Endothelial cell of hepatic sinusoid (primary cell): ENCODE data around the gene PALM3.

Experiments
- in situ Hi-C: cut with HindIII; loops from 2 replicates; pipeline ENCODE4 v1.10.0; 2017; ENCODE audit warnings: low sequenced_read_pairs

The PALM3 gene

DNA sequence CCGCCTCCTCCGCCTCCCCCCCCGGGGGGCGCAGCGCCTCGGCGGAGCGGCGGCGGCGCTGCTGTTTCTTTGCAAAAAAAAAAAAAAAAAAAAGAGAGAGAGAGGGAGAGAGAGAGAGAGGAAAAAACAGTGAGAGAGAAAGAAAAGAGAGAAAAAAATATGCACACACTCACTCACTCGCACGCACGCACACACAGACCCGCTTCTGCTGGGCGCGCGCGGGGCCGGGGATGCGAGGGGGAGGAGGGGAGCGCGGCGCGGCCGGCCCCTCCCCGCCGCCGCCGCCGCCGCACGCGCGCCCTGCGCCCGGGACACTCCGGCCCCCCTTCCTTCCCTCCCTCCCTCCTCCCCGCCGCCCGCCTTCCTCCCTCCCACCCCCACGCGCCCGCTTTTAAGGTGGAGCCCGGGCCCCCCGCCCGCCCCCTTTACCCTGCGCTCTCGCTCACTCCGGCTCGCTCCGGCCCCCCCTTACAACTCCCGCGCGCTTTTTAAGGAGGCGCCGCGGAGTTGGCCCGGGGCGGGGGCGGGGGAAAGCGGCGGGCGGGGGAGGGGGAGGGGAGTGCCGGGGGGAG lies 28.7 kb upstream of the PALM3 start, which contains the start of gene SAMD1:
Gene SAMD1, minus strand, starts transcription at position 243 of the 572 bp plus-strand sequence.
- in situ Hi-C loops = loop anchor here (25.0 kb wide), 1 partner anchor 353 kb away; a partner anchor contains a TSS

DNA sequence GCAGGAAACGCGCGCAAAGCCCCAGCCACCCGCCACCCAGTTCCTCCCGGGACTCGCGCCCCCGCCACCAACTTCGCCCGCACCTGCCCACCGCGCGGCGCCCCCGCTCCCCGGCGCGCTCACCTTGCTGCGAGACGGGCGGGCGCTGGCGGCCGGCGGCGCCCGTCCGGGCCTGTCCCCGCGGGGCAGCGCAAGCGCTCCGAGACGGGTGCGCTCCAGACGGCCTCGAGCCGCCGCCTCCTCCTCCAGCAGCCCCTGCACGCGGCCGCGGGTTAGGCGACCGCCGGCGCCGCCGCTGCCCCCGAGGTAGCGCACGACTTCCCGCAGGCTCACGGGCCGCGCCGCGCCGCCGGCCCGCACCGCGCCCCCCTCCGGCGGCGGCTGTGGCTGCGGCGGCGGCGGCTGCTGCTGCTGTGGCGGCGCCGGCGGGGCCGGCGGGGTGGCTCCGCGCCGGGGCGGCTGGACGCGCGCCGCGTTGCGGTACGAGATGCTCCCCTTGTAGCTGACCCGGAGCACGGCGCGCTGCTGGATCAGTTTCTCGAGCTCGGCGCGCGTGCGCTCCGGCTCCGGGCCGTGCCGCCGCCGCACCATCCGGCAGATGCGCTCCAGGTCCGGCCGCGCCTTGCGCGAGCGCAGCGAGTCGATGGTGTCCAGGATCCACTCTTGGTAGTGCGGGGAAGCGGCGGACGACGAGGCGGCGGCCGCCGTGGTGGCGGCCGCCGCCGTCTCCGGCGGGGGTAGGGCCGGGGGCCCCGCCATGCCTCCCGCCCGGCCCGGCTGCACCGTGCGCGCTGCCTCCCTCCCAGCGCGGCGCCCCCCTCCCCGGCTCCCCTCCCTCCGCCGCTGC lies 28.0 kb upstream of the PALM3 start:
- in situ Hi-C loops = loop anchor here (25.0 kb wide), 1 partner anchor 353 kb away; a partner anchor contains a TSS

DNA sequence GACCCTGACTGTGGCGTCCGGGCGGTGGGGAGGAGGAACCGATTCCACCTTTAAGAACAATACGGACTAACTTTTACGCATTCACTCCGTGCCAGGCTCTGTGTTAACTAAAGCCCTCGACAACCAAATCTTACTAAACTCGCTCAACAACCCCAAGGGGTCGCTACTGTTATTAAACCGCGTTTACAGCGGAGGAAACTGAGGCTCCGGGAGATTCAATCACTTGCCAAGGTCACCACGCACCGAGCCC lies 27.5 kb upstream of the PALM3 start:
- in situ Hi-C loops = loop anchor here (25.0 kb wide), 1 partner anchor 352 kb away; a partner anchor contains a TSS

DNA sequence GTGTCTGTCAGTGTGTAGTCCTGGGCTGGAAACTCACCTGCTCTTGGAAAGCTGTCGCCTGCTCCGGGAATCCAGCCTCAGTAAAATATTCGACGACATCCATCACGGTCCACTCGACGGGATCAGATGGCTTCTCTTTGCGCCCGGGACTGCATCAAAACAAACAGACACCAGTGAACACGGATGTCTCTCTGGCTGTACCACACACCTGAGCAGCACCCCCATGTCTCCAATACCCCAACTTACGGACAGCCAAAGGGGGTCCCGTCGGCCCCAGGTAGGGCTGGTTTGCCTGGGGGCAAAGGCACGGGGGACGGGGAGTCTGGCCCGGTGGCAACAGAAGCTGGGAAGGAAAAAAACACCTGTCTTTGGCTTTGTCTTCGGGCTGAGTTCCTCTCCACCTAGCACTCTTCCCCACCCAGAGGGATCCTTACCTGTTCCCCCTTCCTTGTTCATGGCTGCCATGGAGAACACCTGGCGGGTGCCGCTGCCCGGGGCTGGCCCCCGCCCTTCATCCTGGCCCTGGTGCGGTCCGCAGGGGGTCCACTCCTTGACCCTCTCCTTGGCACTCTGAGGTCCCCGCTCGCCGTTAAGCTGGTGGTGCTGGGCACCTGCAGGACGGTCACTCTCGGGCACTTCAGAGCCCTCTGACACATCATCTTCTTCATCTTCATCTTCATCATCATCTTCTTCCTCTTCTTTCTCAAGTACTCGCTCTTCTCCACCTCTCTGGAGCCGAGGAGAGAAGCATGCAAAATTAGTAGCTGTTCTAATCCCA lies 26.9 kb upstream of the PALM3 start:
- in situ Hi-C loops = loop anchor here (25.0 kb wide), 1 partner anchor 352 kb away; a partner anchor contains a TSS

DNA sequence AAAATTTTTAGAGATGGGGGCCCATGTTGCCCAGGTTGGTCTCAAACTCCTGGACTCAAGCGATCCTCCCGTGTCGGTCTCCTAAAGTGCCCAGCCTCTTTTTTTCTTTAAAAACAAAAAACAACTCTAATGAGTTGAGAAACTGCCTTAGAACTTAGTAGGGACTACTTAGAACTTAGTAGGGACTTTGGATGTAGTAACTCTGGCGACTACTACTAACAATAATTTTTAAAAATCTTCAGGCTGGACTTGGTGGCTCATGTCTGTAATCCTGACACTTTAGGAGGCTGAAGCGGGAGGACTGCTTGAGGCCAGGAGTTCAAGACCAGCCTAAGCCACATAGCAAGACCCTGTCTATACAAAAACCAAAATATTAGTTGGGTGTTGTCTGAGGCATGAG lies 24.2 kb upstream of the PALM3 start:
- in situ Hi-C loops = loop anchor here (25.0 kb wide), 1 partner anchor 349 kb away; a partner anchor contains a TSS

DNA sequence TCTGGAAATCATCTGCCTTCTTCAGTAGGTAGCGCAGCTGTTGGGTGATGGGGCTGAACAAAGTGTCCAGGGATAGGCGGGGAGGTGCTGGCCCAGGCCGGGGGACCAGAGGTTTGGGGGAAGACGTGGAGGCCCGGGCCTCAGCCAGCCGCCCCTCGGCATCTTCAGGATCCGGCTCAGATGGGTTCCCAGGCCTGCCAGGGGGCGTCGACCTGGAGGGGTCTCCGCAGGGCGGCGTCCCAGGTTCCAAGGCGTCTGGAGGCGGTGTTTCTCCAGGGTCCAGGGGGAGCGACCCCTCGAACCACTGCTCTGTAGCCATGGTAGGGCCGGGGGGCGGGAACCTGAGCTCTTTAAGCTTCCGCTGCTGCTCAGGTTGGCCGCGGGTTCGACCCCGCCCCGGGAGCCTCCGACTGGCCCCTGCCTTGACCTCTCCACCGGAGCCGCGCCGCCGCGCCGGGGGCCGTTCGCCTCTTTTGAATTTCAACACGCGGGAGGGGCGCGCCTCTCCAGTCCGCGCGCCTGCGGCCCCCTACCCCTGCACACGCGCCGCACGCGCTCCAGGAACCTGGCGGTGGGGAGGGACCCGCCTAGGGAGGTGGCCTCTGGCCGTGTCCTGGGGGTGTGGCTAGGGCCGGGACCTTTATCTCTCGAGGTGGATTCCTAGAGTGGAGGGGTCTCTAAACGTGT lies 23.6 kb upstream of the PALM3 start, which contains the start of gene C19orf67:
Gene C19orf67, minus strand, starts transcription at position 475 of the 687 bp plus-strand sequence. Its CDS starts 156 bp downstream, at position 319.
- in situ Hi-C loops = loop anchor here (25.0 kb wide), 1 partner anchor 348 kb away; a partner anchor contains a TSS

DNA sequence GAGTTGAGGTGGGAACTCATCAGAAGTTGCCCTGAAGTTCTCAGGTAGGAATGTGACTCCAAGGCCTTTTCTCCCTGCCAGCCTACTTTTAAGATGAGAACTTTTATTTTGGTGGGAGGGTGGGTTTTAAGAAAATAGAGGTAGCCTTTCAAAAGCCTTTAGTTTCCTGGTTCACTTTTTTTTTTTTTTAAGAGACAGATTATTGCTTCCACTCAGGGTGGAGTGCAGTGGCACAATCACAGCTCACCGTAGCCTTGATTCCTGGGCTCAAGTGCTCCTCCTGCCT lies 20.7 kb upstream of the PALM3 start:
- in situ Hi-C loops = loop anchor here (25.0 kb wide), 1 partner anchor 345 kb away; a partner anchor contains a TSS

DNA sequence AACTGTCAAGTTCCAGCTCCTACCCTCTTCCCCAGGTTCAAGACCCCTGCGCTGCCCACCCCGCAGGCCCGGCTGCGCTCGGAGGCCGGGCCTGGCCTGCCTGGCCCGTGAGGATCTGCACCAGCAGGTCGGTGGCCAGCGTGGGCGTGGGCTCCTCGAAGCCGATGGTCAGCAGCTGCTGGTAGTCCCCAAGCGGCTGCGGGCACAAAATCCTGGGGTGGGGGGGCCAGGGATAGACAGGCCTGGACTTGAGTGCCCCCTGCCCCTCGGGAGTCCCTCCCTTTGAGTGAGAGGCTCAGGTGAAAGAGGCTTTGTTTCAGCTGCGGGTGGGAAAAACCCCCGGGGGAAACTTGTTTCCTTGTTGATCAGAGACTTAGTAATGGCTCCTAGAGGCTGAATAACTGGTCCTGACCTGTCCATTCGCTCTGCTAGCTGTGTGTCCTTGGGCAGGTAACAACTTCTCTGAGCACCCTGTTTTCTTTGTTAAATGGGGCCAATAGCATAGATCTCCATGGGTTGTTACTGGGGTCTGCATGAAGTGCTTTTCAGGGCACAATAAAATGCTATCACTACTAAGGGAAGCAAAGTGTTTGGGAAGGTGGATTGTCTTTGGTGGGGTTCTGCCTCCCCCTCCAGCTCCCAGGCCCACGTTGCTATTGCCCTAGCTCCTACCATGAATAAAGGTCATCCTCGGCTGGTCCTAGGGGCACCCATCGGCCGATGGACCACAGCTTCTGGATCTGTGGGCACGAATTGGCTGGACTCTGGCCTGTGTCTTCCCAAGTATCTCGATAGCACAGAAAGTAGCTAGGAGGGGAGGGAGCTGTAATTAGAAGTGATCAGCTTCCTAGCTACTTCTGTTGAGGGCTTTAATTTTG lies 20.2 kb upstream of the PALM3 start:
- in situ Hi-C loops = loop anchor here (25.0 kb wide), 1 partner anchor 345 kb away; a partner anchor contains a TSS

DNA sequence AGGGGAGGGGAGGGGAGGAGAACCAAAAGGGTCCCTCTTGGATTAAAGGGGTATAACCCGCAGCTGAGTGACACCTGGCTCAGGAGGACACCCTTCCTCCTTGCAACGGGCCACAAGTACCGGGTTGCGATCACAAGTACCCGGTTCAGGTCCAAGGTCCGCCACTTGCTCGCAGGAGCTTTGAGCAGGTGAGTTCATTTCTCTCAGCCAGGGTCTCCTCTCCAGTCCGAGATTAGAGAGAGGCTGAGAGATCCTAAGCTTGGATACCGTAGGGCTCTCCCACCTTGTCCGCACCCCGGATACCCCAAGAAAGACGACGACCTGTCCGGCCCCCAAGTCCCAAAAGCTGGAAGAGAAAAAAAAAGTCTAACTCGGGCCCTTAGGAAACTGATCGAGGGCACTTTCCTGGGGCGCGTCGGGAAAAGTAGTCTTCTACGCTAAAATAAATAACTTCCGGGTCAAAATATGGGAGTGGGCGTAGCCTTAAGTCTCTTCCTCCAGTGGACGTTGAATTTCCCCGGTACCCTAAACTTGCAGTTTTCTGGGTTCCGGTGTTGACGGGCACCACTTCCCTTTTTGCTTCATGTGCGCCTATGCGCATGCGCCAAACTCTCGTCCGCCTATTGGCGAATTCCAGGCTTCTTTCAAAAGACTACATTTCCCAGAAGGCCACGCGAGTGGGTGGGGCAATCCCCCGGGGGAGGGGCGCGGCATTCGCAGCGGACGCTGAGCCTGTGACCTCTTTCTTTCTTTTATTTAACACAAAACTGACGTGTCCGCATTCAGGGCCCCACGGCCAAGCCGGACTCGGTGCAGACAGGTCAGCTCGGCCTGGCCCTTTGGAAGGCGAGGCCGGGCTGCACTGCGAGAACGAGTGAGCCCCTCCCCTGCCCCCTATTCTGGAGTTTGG lies 19.3 kb upstream of the PALM3 start:
- in situ Hi-C loops = loop anchor here (25.0 kb wide), 1 partner anchor 344 kb away; a partner anchor contains a TSS

DNA sequence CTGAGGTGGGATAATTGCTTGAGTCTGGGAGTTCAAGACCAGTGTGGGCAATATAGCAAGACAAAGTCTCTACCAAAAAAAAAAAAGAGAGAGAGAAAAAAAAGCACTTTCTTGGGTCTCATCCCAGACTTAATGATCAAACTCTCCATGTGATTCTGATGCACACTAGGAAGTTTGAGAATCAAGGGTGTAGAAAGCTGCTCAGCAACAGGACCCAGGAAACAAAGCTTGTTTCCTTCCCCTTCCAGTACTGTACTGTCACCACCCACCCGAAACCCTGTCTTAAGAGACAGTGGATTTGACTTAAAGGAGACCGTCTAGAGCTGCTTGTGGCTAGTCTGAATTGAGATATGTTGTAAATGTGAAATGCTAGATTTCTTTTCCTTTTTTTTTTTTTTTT lies 16.5 kb upstream of the PALM3 start:
- in situ Hi-C loops = loop anchor here (5.0 to 25.0 kb wide), 3 partner anchors 59 to 341 kb away; partner anchors contain the start of gene ASF1B

DNA sequence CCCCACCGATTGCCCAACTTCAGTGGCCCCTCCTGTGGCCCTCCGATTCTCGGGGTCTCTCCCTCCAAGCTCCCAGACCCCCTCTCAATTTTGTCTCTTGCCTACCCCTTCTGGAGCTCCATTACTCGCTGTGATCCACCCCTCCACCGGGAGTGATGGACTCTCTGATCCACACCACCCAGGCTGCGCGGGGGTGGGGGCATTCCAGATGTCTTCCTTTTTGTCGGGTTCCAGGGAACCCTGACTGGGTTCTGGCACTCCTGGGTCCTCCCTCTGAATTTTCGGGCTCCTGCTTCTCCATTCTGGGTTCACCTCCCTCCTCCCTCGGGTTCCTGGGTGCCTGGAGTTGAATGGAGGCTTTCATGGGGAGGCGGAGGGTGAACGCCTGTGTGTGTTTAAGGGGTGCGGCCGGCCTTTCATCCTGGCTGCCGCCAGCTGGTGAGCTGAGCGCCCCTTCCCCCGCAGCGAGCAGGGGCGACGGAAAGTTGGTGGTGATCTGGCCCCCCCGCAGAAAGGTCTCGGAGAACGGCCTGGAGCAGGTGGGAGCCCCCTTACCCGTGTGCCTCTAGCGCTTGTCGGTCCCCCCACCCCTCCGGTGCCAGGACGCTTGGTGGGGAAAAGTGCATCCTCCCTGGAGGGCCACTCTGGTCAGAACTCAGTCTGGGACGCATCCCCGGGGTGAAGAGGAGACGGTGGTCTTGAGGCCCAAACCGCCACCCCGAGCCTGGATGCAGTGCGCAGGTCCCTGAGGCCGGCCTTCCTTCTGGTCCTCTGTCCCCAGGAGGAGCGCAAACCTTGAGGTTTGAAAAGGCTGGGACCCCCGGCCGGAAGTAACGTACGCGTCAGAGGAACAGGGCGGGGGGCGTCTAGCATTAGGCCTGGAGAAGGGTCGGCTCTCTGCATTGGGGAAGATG lies 12.3 kb upstream of the PALM3 start:
- in situ Hi-C loops = no loop called here

DNA sequence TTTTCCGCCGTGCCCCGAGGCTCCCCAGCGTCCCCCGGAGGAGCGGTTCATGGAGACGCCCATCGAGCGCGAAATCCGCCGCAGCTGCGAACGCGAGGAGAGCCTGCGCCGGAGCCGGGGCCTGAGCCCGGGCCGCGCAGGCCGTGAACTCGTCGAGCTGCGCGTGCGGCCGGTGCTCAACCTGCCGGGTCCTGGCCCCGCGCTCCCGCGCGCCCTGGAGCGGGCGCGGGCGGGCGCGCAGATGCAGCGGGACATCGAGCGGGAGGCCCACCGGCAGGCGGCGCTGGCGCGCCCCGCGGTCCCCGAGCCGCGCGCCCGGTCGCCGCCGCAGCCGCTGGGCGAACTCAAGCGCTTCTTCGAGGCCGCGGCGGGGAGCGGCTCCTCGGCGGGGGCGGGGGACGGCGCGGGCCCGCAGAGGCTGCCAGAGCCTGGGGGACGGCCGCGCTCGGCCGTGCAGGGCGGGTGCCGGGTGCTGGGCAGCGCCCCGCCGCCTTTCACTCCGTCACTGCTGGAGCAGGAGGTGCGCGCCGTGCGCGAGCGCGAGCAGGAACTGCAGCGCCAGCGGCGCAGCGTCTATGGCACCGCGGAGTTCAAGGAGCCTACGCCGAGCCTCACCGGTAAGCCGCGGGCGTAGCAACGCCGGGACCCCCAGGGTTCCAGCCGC lies 11.5 kb upstream of the PALM3 start:
- in situ Hi-C loops = no loop called here

DNA sequence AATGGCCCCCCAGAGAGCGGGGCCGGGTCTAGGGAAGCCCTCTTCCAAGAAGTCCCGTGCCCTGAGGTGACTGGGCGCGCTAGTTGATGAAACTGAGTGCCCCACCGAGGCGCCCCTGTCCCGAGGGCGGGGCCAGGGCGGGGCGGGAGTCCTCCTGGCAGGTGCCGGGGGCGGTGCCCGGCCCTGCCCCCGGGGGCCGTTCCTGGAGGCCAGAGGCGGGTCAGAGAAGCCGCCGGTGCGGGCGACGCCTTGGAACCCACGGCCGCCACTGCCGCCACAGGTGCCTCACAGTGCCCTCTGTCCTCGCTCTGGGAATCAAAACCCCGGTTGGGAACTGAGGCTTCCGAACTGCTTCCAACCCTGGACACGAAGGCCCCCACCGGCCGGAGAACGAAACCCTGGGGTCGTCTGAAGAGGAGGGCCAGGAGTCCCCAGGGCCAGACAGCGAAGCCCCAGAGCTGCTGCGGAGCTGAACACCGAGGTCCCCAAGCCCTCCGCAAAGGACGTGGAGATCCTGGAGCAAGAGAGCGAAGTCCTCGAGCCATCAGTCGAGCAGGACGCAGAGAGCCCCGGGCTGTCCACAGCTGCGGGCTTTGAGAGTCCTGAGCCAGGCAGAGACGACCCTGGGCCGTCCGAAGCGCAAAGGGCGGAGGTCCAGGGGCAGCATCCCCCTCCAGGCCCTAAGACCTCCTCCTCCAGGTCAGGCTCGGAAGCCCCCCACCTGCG lies 10.8 kb upstream of the PALM3 start, which contains the start of gene MISP3:
Gene MISP3, plus strand, starts transcription at position 252 of the 726 bp plus-strand sequence. CDS start 524 bp downstream, outside the sequence.
- in situ Hi-C loops = no loop called here

DNA sequence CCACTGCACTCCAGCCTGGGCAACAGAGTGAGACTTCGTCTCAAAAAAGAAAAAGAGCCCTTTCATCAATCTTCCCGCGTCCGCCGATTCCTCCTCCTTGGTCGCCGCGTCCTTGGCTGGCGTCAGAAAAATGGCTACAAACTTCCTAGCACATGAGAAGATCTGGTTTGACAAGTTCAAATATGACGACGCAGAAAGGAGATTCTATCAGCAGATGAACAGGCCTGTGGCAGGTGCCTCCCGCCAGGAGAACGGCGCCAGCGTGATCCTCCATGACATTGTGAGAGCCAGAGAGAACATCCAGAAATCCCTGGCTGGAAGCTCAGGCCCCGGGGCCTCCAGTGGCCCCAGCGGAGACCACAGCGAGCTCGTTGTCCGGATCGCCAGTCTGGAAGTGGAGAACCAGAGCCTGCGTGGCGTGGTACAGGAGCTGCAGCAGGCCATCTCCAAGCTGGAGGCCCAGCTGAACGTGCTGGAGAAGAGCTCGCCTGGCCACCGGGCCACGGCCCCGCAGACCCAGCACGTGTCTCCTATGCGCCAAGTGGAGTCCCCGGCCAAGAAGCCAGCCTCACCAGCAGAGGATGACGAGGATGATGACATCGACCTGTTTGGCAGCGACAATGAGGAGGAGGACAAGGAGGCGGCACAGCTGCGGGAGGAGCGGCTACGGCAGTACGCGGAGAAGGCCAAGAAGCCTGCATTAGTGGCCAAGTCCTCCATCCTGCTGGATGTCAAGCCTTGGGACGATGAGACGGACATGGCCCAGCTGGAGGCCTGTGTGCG lies 8.6 kb upstream of the PALM3 start:
- in situ Hi-C loops = no loop called here

DNA sequence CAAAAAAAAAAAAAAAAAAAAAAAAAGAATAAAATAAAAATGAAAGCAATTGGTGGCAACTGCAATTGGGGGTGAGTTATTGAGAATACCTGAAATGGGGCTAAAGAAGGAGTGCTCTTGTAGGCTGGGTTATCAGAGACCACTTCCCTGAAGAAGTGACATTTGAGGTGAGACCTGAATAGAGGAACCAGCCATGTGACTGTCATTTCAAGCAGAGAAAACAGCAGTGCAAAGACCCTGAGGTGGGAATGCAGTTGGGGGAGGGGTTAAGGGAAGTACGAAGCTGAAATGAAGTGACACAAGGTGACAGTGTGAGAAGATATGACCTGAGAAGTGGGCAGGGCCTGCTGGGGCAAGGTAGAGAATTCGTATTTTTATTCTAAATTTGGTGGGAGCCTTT lies 4.3 kb upstream of the PALM3 start:
- in situ Hi-C loops = no loop called here

DNA sequence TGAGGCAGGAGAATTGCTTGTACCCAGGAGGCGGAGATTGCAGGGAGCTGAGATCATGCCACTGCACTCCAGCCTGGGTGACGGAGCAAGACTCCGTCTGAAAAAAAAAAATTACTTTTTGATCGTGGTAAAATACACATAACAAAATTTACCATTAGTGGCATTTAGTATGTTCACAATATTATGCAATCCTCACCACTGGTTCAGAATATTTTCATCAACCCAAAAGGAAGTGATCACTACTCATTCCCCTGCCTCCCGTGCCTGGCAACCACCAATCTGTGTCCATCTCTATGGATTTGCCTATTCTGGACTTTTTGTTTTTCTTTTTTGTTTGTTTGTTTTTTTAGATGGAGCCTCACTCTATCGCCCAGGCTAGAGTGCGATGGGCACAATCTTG lies 1.2 kb upstream of the PALM3 start:
- in situ Hi-C loops = no loop called here
